ENCODE measurements around the gene TMEM87B.

DNA sequence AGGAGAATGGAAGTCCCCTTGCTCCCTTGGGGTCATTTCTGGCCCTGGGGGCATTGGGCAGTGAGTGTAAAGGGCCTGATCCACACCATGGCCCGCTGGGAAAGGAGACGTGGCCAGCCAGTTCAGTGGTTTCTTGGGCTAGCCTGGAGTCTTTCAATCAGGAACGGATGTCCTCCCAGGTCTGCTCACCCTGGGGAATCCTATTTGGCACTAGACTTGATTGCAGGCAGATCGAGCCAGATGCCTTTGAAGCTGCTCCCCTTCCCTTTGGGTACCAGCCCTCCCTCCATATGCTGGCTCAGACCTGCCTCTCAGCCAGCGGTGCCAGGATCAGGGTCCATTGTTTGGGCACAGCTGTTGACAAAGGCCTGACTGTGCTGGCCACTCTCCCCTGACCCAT is 94.1 kb downstream of the TMEM87B start:
- TF ChIP-seq, protein P1, sequence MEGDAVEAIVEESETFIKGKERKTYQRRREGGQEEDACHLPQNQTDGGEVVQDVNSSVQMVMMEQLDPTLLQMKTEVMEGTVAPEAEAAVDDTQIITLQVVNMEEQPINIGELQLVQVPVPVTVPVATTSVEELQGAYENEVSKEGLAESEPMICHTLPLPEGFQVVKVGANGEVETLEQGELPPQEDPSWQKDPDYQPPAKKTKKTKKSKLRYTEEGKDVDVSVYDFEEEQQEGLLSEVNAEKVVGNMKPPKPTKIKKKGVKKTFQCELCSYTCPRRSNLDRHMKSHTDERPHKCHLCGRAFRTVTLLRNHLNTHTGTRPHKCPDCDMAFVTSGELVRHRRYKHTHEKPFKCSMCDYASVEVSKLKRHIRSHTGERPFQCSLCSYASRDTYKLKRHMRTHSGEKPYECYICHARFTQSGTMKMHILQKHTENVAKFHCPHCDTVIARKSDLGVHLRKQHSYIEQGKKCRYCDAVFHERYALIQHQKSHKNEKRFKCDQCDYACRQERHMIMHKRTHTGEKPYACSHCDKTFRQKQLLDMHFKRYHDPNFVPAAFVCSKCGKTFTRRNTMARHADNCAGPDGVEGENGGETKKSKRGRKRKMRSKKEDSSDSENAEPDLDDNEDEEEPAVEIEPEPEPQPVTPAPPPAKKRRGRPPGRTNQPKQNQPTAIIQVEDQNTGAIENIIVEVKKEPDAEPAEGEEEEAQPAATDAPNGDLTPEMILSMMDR (IDR thresholded peaks at IDR 0.05): no peak
- no peak for TF ChIP-seq POLR2A (IDR thresholded peaks at IDR 0.05)

Measured in thyroid gland (tissue), 4 donors.